ENCODE measurements around the gene LPP.

- TF ChIP-seq, protein P1, sequence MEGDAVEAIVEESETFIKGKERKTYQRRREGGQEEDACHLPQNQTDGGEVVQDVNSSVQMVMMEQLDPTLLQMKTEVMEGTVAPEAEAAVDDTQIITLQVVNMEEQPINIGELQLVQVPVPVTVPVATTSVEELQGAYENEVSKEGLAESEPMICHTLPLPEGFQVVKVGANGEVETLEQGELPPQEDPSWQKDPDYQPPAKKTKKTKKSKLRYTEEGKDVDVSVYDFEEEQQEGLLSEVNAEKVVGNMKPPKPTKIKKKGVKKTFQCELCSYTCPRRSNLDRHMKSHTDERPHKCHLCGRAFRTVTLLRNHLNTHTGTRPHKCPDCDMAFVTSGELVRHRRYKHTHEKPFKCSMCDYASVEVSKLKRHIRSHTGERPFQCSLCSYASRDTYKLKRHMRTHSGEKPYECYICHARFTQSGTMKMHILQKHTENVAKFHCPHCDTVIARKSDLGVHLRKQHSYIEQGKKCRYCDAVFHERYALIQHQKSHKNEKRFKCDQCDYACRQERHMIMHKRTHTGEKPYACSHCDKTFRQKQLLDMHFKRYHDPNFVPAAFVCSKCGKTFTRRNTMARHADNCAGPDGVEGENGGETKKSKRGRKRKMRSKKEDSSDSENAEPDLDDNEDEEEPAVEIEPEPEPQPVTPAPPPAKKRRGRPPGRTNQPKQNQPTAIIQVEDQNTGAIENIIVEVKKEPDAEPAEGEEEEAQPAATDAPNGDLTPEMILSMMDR (IDR thresholded peaks at IDR 0.05; ENCODE audit: low read depth, low read length, poor library complexity, severe bottlenecking): no peak
- TF ChIP-seq EZH2phosphoT487 (IDR thresholded peaks at IDR 0.05; ENCODE audit: borderline replicate concordance, low read length): no peak
Measured at GRCh38 chr3:188365184-188365583, 211.2 kb downstream of the LPP start.
